Activated CD8-positive, alpha-beta memory T cell treated with anti-CD3 and anti-CD28 coated beads, Interleukin-2, amount 10 ng/mL, durations not matched to agents 7 days and 5 days (primary cell): ENCODE data around the gene CD1E. TPM values are rescaled to one million over a fixed set of nuclear protein-coding genes. Genes with fewer than 3 reads are reported as not detected.

Experiments
- ATAC-seq: fragments of 150-1000 bp; cut with Tn5 transposase; one replicate; pipeline ENCODE4 v1.10.0; 2021; ENCODE audit warnings: moderate library complexity
- CTCF ChIA-PET: fragments of 350-600 bp; sonication (Branson Sonifier 250); formaldehyde crosslinking; loops from one replicate; lab custom pipeline; 2021; ENCODE audit warnings: antibody characterized with exemption; lab: Charles Lee
- DNase-seq: peaks from one replicate; pipeline ENCODE4 v3.0.0-alpha.2; 2020
- H3K27ac Mint-ChIP-seq: one replicate; pipeline ENCODE4 v1.8.0; 2021; ENCODE audit warnings: mild to moderate bottlenecking, mixed read lengths
- H3K27me3 Mint-ChIP-seq: one replicate; pipeline ENCODE4 v1.8.0; 2021; ENCODE audit warnings: mixed read lengths
- H3K36me3 Mint-ChIP-seq: one replicate; pipeline ENCODE4 v1.8.0; 2021; ENCODE audit warnings: mild to moderate bottlenecking, mixed read lengths
- H3K4me1 Mint-ChIP-seq: one replicate; pipeline ENCODE4 v1.8.0; 2021; ENCODE audit warnings: mixed read lengths
- H3K4me3 Mint-ChIP-seq: one replicate; pipeline ENCODE4 v1.8.0; 2021; ENCODE audit warnings: mild to moderate bottlenecking, moderate library complexity, mixed read lengths
- H3K9me3 Mint-ChIP-seq: one replicate; pipeline ENCODE4 v1.8.0; 2022; ENCODE audit warnings: low read depth, mixed read lengths
- total RNA-seq, 2 experiments: library from RNA; stranded (reverse); gene quantifications; one replicate each; pipeline ENCODE4 v1.2.3, GENCODE V29; 2021

Gene CD1E
- total RNA-seq, result not detected

- no peak for ATAC-seq
These were observed at the start of gene CD1E for GRCh38 chr1:158353303-158354075. Gene CD1E (plus strand): TSS chr1:158353894. CDS start chr1:158353989, 95 bp downstream.

DNA sequence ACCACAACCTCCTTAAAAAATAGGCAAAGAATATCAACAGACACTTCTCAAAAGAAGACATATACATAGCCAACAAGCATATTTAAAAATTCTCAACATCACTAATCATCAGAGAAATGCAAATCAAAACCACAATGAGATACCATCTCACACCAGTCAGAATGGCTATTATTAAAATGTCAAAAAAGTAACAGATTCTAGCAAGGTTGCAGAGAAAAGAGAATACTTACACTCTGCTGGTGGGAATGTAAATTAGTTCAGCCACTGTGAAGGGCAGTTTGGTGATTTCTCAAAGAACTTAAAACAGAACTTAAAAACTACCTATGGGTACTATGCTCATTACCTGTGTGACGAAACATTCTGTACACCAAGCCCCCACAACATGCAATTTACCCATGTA is 43.1 kb upstream of the CD1E start:
- CTCF ChIA-PET, result no interaction called here
- DNase-seq, result no peak
- Mint-ChIP-seq H3K36me3 (no peaks in the 10 kb centered on the region), H3K4me1 (no peaks in the 10 kb centered on the region), H3K9me3 (no peaks in the 10 kb centered on the region), H3K4me3 (no peak overlapping the region), H3K27me3 (peaks cover 2% of the 10 kb centered on the region), H3K27ac (no peak overlapping the region)
- ATAC-seq, result no peak

More at GRCh38 chr1:158353303-158354075, at the start of gene CD1E:
- Mint-ChIP-seq H3K4me1 (no peaks in the 10 kb centered on the region), H3K27ac (no peak within 1 kb of the TSS), H3K4me3 (no peak within 1 kb of the TSS), H3K36me3 (no peaks in the 10 kb centered on the region), H3K27me3 (peaks cover 18% of the 10 kb centered on the region), H3K9me3 (no peaks in the 10 kb centered on the region)
- CTCF ChIA-PET, result no interaction called here
- no peak for DNase-seq

- Mint-ChIP-seq H3K9me3 (no peaks in the 10 kb centered on the region), H3K4me1 (no peaks in the 10 kb centered on the region), H3K4me3 (no peak overlapping the region), H3K27me3 (peaks cover 2% of the 10 kb centered on the region), H3K27ac (no peak overlapping the region), H3K36me3 (no peaks in the 10 kb centered on the region)
- ATAC-seq (no peak), DNase-seq (no peak)
- CTCF ChIA-PET, result no interaction called here
These were observed 42.6 kb upstream of the CD1E start for GRCh38 chr1:158311066-158311465.

- Mint-ChIP-seq H3K4me1 (no peaks in the 10 kb centered on the region), H3K9me3 (no peaks in the 10 kb centered on the region), H3K4me3 (no peak overlapping the region), H3K36me3 (no peaks in the 10 kb centered on the region), H3K27me3 (peaks cover 5% of the 10 kb centered on the region), H3K27ac (no peak overlapping the region)
- ATAC-seq (no peak), DNase-seq (no peak)
- CTCF ChIA-PET, result no interaction called here
These were observed 29.8 kb upstream of the CD1E start for GRCh38 chr1:158323866-158324265.

DNA sequence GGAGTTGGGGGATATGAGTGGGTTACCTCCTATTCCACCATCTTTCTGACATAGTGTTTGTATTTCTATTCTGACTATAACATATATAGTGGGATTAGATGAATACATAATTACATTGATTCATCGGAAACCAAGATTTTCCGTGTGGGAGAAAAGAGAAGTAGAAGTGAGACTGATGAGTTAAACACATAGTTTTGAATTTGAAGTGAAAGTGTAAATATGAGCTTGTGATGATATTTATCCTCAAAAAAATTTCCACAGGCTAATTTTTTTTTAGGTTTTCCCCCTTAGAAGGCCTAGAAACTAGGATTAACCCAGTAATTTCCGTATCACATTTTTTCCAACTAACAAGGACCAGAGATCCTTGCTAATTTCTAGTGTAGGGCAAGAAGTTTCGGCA is 29.3 kb upstream of the CD1E start:
- no peaks in the 10 kb centered on the region for H3K9me3 Mint-ChIP-seq
- H3K4me1 Mint-ChIP-seq, result no peaks in the 10 kb centered on the region
- H3K4me3 Mint-ChIP-seq, result no peak overlapping the region
- peaks cover 5% of the 10 kb centered on the region for H3K27me3 Mint-ChIP-seq
- no peak for DNase-seq
- H3K36me3 Mint-ChIP-seq, result no peaks in the 10 kb centered on the region
- H3K27ac Mint-ChIP-seq, result no peak overlapping the region
- CTCF ChIA-PET, result interaction anchor here (1.2 kb wide), 1 partner anchor 120 kb away, joined by 5 read pairs; no protein-coding TSS in a partner anchor
- ATAC-seq, result no peak

GRCh38 chr1:158327481-158327880 is 26.2 kb upstream of the CD1E start:
- H3K4me1 Mint-ChIP-seq, result no peaks in the 10 kb centered on the region
- CTCF ChIA-PET, result no interaction called here
- DNase-seq, result no peak
- no peaks in the 10 kb centered on the region for H3K9me3 Mint-ChIP-seq
- H3K27ac Mint-ChIP-seq, result no peak overlapping the region
- H3K4me3 Mint-ChIP-seq, result no peak overlapping the region
- H3K27me3 Mint-ChIP-seq, result peaks cover 5% of the 10 kb centered on the region
- ATAC-seq, result no peak
- H3K36me3 Mint-ChIP-seq, result no peaks in the 10 kb centered on the region

DNA sequence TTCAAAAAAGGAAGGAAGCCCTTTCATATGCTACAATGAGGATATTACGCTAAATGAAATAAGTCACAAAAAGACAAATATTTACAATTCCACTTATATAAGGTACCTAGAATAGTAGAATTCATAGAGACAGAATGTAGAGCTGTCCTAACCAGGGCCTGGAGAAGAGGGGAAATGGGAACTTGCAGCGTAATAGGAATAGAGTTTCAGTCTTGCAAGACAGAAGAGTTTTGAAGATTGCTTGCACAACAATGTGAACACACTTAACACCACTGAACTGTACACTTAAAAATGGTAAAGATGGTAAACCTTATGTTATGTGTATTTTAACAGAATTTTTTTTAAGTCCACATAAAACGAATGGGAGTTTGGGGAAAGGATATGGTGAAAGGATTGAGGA is 25.3 kb upstream of the CD1E start:
- H3K27ac Mint-ChIP-seq, result no peak overlapping the region

GRCh38 chr1:158329300-158329699 is 24.4 kb upstream of the CD1E start:
- Mint-ChIP-seq H3K4me3 (no peak overlapping the region), H3K27me3 (peaks cover 4% of the 10 kb centered on the region), H3K9me3 (no peaks in the 10 kb centered on the region), H3K27ac (no peak overlapping the region), H3K36me3 (no peaks in the 10 kb centered on the region), H3K4me1 (peaks cover 8% of the 10 kb centered on the region)
- CTCF ChIA-PET, result interaction anchor here (1.1 to 1.7 kb wide), 2 partner anchors 81 to 124 kb away, joined by 3 to 20 read pairs; no protein-coding TSS in a partner anchor
- DNase-seq (no peak), ATAC-seq (no peak)

More for the DNA sequence above, 25.3 kb upstream of the CD1E start:
- ATAC-seq (no peak), DNase-seq (no peak)
- Mint-ChIP-seq H3K4me3 (no peak overlapping the region), H3K36me3 (no peaks in the 10 kb centered on the region), H3K27me3 (peaks cover 2% of the 10 kb centered on the region), H3K9me3 (no peaks in the 10 kb centered on the region), H3K4me1 (peaks cover 3% of the 10 kb centered on the region)
- CTCF ChIA-PET, result interaction anchor here (0.7 kb wide), 1 partner anchor 81 kb away, joined by 3 read pairs; no protein-coding TSS in a partner anchor

- no peaks in the 10 kb centered on the region for H3K36me3 Mint-ChIP-seq
- H3K27me3 Mint-ChIP-seq, result peaks cover 4% of the 10 kb centered on the region
- no peaks in the 10 kb centered on the region for H3K9me3 Mint-ChIP-seq
- CTCF ChIA-PET, result interaction anchor here (0.7 to 1.7 kb wide), 3 partner anchors 81 to 676 kb away, joined by 3 to 20 read pairs (median 3); no protein-coding TSS in a partner anchor
- DNase-seq, result no peak
- peaks cover 12% of the 10 kb centered on the region for H3K4me1 Mint-ChIP-seq
- no peak for ATAC-seq
- H3K27ac Mint-ChIP-seq, result no peak overlapping the region
- H3K4me3 Mint-ChIP-seq, result no peak overlapping the region
These were observed 24.0 kb upstream of the CD1E start for GRCh38 chr1:158329733-158330132.

DNA sequence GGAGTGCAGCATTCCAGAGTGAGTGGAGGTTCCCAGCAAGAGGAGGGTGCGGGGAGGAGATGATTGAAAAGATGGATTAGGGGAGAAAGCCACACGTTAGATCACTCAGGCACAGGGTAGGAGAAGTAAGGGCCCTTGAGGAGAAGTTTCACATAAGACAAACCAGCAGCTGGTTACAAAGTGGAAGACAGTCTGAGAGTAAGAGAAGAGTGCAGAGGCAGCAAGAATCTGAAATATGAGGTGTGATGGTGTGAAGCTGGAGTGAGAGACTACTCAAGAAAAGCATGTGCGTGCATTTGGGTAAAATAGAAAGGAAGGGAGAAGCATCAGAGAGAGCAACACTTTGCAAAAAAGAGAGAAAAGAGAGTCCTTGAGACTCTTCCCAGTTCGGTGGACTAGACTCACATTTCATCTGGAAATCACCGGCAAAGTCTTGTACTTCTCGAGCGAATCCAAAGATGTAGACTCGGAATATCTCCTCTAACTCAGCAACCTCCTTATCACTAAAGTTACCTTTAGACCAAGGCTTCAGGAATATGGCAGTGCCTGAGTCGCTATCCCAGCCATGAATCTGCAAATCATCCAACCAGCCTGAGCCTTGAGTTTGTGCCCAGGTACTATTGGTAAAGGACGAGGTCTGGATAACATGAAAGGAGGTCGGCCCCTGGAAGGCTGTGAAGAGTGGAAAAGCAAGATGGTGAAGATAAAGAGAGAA is 23.1 kb upstream of the CD1E start:
- Mint-ChIP-seq H3K27me3 (peaks cover 4% of the 10 kb centered on the region), H3K27ac (no peak overlapping the region), H3K36me3 (no peaks in the 10 kb centered on the region), H3K4me3 (no peak overlapping the region), H3K4me1 (peaks cover 13% of the 10 kb centered on the region), H3K9me3 (no peaks in the 10 kb centered on the region)
- CTCF ChIA-PET, result interaction anchor here (0.7 to 1.7 kb wide), 3 partner anchors 82 to 675 kb away, joined by 3 to 20 read pairs (median 3); no protein-coding TSS in a partner anchor
- DNase-seq (no peak), ATAC-seq (no peak)

GRCh38 chr1:158331106-158331425 is 22.6 kb upstream of the CD1E start:
- no peaks in the 10 kb centered on the region for H3K36me3 Mint-ChIP-seq
- H3K27ac Mint-ChIP-seq, result no peak overlapping the region
- no peaks in the 10 kb centered on the region for H3K9me3 Mint-ChIP-seq
- H3K4me3 Mint-ChIP-seq, result no peak overlapping the region
- DNase-seq, result no peak
- H3K27me3 Mint-ChIP-seq, result peaks cover 4% of the 10 kb centered on the region
- H3K4me1 Mint-ChIP-seq, result peaks cover 13% of the 10 kb centered on the region
- CTCF ChIA-PET, result interaction anchor here (2.0 kb wide), 1 partner anchor 127 kb away, joined by 9 read pairs; no protein-coding TSS in a partner anchor
- no peak for ATAC-seq

GRCh38 chr1:158331481-158332150 is 22.1 kb upstream of the CD1E start, which contains the start of gene CD1B:
Gene CD1B (minus strand): TSS chr1:158331531. CDS start chr1:158331423, 108 bp downstream.
- Mint-ChIP-seq H3K4me1 (peaks cover 13% of the 10 kb centered on the region), H3K27ac (no peak within 1 kb of the TSS), H3K27me3 (peaks cover 4% of the 10 kb centered on the region), H3K4me3 (no peak within 1 kb of the TSS), H3K9me3 (no peaks in the 10 kb centered on the region), H3K36me3 (no peaks in the 10 kb centered on the region)
- DNase-seq (no peak), ATAC-seq (no peak)
- CTCF ChIA-PET, result interaction anchor here (1.0 to 2.0 kb wide), 2 partner anchors 13 to 128 kb away, joined by 3 to 9 read pairs; no protein-coding TSS in a partner anchor
